HG03469 (cell line): Measurements from ENCODE around the gene TYW3.

Source experiments
- ATAC-seq: cut with Tn5 transposase; IDR thresholded peaks from one replicate; pipeline ENCODE4 v1.9.1; 2021; ENCODE audit warnings: mild to moderate bottlenecking, moderate library complexity, moderate number of reproducible peaks; ENCODE audit not compliant: unreplicated experiment

Gene TYW3

GRCh38 chr1:74732960-74733603, at the start of gene TYW3, which contains the start of gene CRYZ:
Gene TYW3, plus strand, starts transcription at chr1:74733152. Its CDS starts 93 bp downstream, at chr1:74733245.
Gene CRYZ, minus strand, starts transcription at chr1:74733050. Its CDS starts 8,229 bp downstream, at chr1:74724821.
- ATAC-seq = peak; percentile 58

GRCh38 chr1:74683656-74684055, 49.3 kb upstream of the TYW3 start:
- no peak for ATAC-seq

GRCh38 chr1:74684301-74684700, 48.7 kb upstream of the TYW3 start:
- no peak for ATAC-seq

GRCh38 chr1:74686928-74687327, 46.0 kb upstream of the TYW3 start:
- no peak for ATAC-seq

- ATAC-seq = peak; percentile 59
These were observed 43.2 kb upstream of the TYW3 start for GRCh38 chr1:74689621-74690363.

GRCh38 chr1:74690364-74690696, 42.6 kb upstream of the TYW3 start:
- no peak for ATAC-seq

GRCh38 chr1:74690909-74691308, 42.0 kb upstream of the TYW3 start:
- ATAC-seq = no peak

GRCh38 chr1:74693473-74693872, 39.5 kb upstream of the TYW3 start:
- ATAC-seq = no peak

GRCh38 chr1:74697832-74698231, 35.1 kb upstream of the TYW3 start:
- ATAC-seq = no peak

GRCh38 chr1:74699331-74699730, 33.6 kb upstream of the TYW3 start:
- ATAC-seq = no peak

- no peak for ATAC-seq
These were observed 29.4 kb upstream of the TYW3 start for GRCh38 chr1:74703386-74704182.

GRCh38 chr1:74712881-74713280, 20.1 kb upstream of the TYW3 start:
- ATAC-seq = no peak

- no peak for ATAC-seq
These were observed 19.1 kb upstream of the TYW3 start for GRCh38 chr1:74713849-74714248.

GRCh38 chr1:74714429-74715235, 18.3 kb upstream of the TYW3 start:
- ATAC-seq = no peak

- no peak for ATAC-seq
These were observed 17.8 kb upstream of the TYW3 start for GRCh38 chr1:74715236-74715502.

GRCh38 chr1:74715806-74716205, 17.1 kb upstream of the TYW3 start:
- no peak for ATAC-seq

- no peak for ATAC-seq
These were observed 16.1 kb upstream of the TYW3 start for GRCh38 chr1:74716822-74717221.

GRCh38 chr1:74717626-74718025, 15.3 kb upstream of the TYW3 start:
- ATAC-seq = no peak

- ATAC-seq = no peak
These were observed 6.9 kb upstream of the TYW3 start for GRCh38 chr1:74726063-74726462.

- ATAC-seq = no peak
These were observed 4.2 kb upstream of the TYW3 start for GRCh38 chr1:74728736-74729135.
